GM23338 (cell line): ENCODE data around the gene MEAK7. TPM values are rescaled to one million over a fixed set of nuclear protein-coding genes. Genes with fewer than 3 reads are reported as not detected.

Source experiments
- ATAC-seq: fragments of 200-7000 bp; cut with Tn5 transposase; 3 replicates; pipeline ENCODE4 v1.9.1; 2020
- DNase-seq: peaks from one replicate; pipeline ENCODE4 v3.0.0-alpha.2; 2015; ENCODE audit warnings: low spot score
- H2AFZ ChIP-seq: fragments of 200-600 bp; sonication (generic); 2 replicates; pipeline ENCODE4 v1.8.0; 2016; ENCODE audit warnings: antibody characterized with exemption, mild to moderate bottlenecking, moderate library complexity
- H3F3A ChIP-seq: fragments of 200-600 bp; sonication (generic); replicated peaks from 2 replicates; pipeline ENCODE4 v1.8.0; 2017; ENCODE audit warnings: antibody characterized with exemption, mixed run types, low read depth
- H3K27ac ChIP-seq: fragments of 200-600 bp; sonication (generic); 2 replicates; pipeline ENCODE4 v1.6.1; 2016; ENCODE audit warnings: low read depth
- H3K27me3 ChIP-seq: fragments of 200-600 bp; sonication (generic); 2 replicates; pipeline ENCODE4 v1.8.0; 2016; ENCODE audit warnings: mild to moderate bottlenecking, mixed run types, moderate library complexity; ENCODE audit not compliant: insufficient read depth
- H3K36me3 ChIP-seq: fragments of 200-600 bp; sonication (generic); 2 replicates; pipeline ENCODE4 v1.8.0; 2016; ENCODE audit warnings: mild to moderate bottlenecking; ENCODE audit not compliant: insufficient read depth
- H3K4me1 ChIP-seq: fragments of 200-600 bp; sonication (generic); 2 replicates; pipeline ENCODE4 v1.8.0; 2016; ENCODE audit warnings: mild to moderate bottlenecking, moderate library complexity; ENCODE audit not compliant: insufficient read depth
- H3K4me2 ChIP-seq: fragments of 200-600 bp; sonication (generic); 2 replicates; pipeline ENCODE4 v1.7.1; 2017; ENCODE audit warnings: mixed run types
- H3K4me3 ChIP-seq: fragments of 200-600 bp; sonication (generic); 2 replicates; pipeline ENCODE4 v1.6.1; 2016; ENCODE audit warnings: mixed run types
- H3K79me2 ChIP-seq: fragments of 200-600 bp; sonication (generic); replicated peaks from 2 replicates; pipeline ENCODE4 v1.8.0; 2017; ENCODE audit warnings: mild to moderate bottlenecking; ENCODE audit not compliant: insufficient read depth
- H3K9me2 ChIP-seq: fragments of 200-600 bp; sonication (generic); 2 replicates; pipeline ENCODE4 v1.8.0; 2017; ENCODE audit not compliant: insufficient read depth
- H4K20me1 ChIP-seq: fragments of 200-600 bp; sonication (generic); replicated peaks from 2 replicates; pipeline ENCODE4 v1.8.0; 2017; ENCODE audit warnings: mild to moderate bottlenecking; ENCODE audit not compliant: insufficient read depth
- H3K27ac Mint-ChIP-seq: 2 replicates; pipeline ENCODE4 v1.8.0; 2020; ENCODE audit warnings: inconsistent platforms, mild to moderate bottlenecking, moderate library complexity, mixed read lengths
- H3K27me3 Mint-ChIP-seq: 3 replicates; pipeline ENCODE4 v1.8.0; 2022; ENCODE audit warnings: low read depth, mild to moderate bottlenecking, moderate library complexity, mixed read lengths, inconsistent platforms; ENCODE audit not compliant: insufficient read depth, poor library complexity
- H3K36me3 Mint-ChIP-seq: 3 replicates; pipeline ENCODE4 v1.8.0; 2021; ENCODE audit warnings: low read depth, mild to moderate bottlenecking, inconsistent platforms, moderate library complexity, mixed read lengths
- H3K4me1 Mint-ChIP-seq: 3 replicates; pipeline ENCODE4 v1.8.0; 2020; ENCODE audit warnings: mild to moderate bottlenecking, inconsistent platforms, mixed read lengths
- H3K4me3 Mint-ChIP-seq: 3 replicates; pipeline ENCODE4 v1.8.0; 2021; ENCODE audit warnings: moderate library complexity, mild to moderate bottlenecking, inconsistent platforms, mixed read lengths
- H3K9me3 Mint-ChIP-seq: 3 replicates; pipeline ENCODE4 v1.8.0; 2020; ENCODE audit warnings: moderate library complexity, mild to moderate bottlenecking, inconsistent platforms, mixed read lengths
- CREB1 ChIP-seq: fragments of 250-450 bp; sonication (Bioruptor Pico); IDR thresholded peaks from 2 replicates; pipeline ENCODE4 v1.5.0; 2020; ENCODE audit warnings: low read depth, mild to moderate bottlenecking, moderate library complexity
- ETS1 ChIP-seq: IDR thresholded peaks from 2 replicates; pipeline ENCODE4 v1.6.1; 2016; ENCODE audit warnings: antibody characterized with exemption
- NANOG ChIP-seq: IDR thresholded peaks from 2 replicates; pipeline ENCODE4 v1.6.1; 2016; ENCODE audit warnings: antibody characterized with exemption, borderline replicate concordance
- POLR2AphosphoS5 ChIP-seq: IDR thresholded peaks from 2 replicates; pipeline ENCODE4 v1.6.1; 2016; ENCODE audit warnings: antibody characterized with exemption, low read depth
- polyA plus RNA-seq: library from polyadenylated mRNA; unstranded; fragments of >200 nt; fragmentation: Nextera tagmentation; extraction: Ambion mirVana; gene quantifications from 2 replicates; pipeline ENCODE4 v1.2.1, GENCODE V29; 2016
- total RNA-seq: library from RNA; depleted of rRNA; stranded (reverse); fragments of >200 nt; shearing (Covaris generic); gene quantifications from 2 replicates; pipeline ENCODE4 v1.2.3, GENCODE V29; 2014
- TF ChIP-seq, protein P1 (sequence below): fragments of 250-450 bp; sonication (Bioruptor Pico); IDR thresholded peaks from 2 replicates; pipeline ENCODE4 v1.5.0; 2020; ENCODE audit warnings: mild to moderate bottlenecking, moderate library complexity

The MEAK7 gene
- total and polyA plus RNA-seq, 2 experiments from 2014 or later = 7.5 to 17.2 TPM

DNA sequence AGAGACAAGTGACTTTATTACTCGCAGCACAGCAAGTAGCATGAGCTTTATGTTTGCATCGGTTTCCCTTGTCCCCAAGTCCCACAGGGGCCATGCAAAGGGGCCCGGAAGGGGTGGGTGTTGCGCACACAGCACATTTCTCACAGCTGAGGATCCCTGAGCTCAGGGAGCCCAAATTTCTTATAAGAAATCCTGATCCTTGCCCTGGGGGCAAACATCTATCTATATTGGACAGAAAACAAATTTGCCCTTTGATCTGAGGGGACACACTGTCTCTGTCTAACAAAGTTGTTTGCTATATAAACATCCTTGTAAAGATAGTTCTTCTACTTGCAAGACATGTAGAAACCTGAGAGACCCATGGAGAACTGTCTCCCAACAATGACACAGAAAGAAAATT, 35.7 kb upstream of the MEAK7 start:
- DNase-seq (no peak), ATAC-seq (no peak)
- Histone ChIP-seq H3K36me3 (no peaks in the 10 kb centered on the region), H3F3A (no peaks in the 10 kb centered on the region), H2AFZ (no peak overlapping the region), H4K20me1 (no peaks in the 10 kb centered on the region), H3K4me1 (peaks cover 14% of the 10 kb centered on the region), H3K79me2 (no peaks in the 10 kb centered on the region), H3K27me3 (no peaks in the 10 kb centered on the region), H3K4me2 (no peak overlapping the region), H3K27ac (no peak overlapping the region), H3K4me3 (no peak overlapping the region), H3K9me2 (no peaks in the 10 kb centered on the region; the same call in 1 of the 2 replicates)
- H3K9me3 Mint-ChIP-seq = no peaks in the 10 kb centered on the region
- no peak overlapping the region for H3K27ac Mint-ChIP-seq
- no peaks in the 10 kb centered on the region for H3K36me3 Mint-ChIP-seq
- no peak for TF ChIP-seq ETS1
- TF ChIP-seq, protein P1, sequence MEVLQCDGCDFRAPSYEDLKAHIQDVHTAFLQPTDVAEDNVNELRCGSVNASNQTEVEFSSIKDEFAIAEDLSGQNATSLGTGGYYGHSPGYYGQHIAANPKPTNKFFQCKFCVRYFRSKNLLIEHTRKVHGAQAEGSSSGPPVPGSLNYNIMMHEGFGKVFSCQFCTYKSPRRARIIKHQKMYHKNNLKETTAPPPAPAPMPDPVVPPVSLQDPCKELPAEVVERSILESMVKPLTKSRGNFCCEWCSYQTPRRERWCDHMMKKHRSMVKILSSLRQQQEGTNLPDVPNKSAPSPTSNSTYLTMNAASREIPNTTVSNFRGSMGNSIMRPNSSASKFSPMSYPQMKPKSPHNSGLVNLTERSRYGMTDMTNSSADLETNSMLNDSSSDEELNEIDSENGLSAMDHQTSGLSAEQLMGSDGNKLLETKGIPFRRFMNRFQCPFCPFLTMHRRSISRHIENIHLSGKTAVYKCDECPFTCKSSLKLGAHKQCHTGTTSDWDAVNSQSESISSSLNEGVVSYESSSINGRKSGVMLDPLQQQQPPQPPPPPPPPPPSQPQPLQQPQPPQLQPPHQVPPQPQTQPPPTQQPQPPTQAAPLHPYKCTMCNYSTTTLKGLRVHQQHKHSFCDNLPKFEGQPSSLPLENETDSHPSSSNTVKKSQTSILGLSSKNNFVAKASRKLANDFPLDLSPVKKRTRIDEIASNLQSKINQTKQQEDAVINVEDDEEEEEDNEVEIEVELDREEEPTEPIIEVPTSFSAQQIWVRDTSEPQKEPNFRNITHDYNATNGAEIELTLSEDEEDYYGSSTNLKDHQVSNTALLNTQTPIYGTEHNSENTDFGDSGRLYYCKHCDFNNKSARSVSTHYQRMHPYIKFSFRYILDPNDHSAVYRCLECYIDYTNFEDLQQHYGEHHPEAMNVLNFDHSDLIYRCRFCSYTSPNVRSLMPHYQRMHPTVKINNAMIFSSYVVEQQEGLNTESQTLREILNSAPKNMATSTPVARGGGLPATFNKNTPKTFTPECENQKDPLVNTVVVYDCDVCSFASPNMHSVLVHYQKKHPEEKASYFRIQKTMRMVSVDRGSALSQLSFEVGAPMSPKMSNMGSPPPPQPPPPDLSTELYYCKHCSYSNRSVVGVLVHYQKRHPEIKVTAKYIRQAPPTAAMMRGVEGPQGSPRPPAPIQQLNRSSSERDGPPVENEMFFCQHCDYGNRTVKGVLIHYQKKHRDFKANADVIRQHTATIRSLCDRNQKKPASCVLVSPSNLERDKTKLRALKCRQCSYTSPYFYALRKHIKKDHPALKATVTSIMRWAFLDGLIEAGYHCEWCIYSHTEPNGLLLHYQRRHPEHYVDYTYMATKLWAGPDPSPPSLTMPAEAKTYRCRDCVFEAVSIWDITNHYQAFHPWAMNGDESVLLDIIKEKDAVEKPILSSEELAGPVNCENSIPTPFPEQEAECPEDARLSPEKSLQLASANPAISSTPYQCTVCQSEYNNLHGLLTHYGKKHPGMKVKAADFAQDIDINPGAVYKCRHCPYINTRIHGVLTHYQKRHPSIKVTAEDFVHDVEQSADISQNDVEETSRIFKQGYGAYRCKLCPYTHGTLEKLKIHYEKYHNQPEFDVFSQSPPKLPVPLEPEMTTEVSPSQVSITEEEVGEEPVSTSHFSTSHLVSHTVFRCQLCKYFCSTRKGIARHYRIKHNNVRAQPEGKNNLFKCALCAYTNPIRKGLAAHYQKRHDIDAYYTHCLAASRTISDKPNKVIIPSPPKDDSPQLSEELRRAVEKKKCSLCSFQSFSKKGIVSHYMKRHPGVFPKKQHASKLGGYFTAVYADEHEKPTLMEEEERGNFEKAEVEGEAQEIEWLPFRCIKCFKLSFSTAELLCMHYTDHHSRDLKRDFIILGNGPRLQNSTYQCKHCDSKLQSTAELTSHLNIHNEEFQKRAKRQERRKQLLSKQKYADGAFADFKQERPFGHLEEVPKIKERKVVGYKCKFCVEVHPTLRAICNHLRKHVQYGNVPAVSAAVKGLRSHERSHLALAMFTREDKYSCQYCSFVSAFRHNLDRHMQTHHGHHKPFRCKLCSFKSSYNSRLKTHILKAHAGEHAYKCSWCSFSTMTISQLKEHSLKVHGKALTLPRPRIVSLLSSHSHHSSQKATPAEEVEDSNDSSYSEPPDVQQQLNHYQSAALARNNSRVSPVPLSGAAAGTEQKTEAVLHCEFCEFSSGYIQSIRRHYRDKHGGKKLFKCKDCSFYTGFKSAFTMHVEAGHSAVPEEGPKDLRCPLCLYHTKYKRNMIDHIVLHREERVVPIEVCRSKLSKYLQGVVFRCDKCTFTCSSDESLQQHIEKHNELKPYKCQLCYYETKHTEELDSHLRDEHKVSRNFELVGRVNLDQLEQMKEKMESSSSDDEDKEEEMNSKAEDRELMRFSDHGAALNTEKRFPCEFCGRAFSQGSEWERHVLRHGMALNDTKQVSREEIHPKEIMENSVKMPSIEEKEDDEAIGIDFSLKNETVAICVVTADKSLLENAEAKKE (CRISPR knock-in tag) = no peak
- TF ChIP-seq CREB1 = no peak
- no peak for TF ChIP-seq POLR2AphosphoS5
- no peak for TF ChIP-seq NANOG
- peaks cover 4% of the 10 kb centered on the region for H3K27me3 Mint-ChIP-seq
- H3K4me1 Mint-ChIP-seq = peaks cover 18% of the 10 kb centered on the region
- H3K4me3 Mint-ChIP-seq = no peak overlapping the region
